NB4 (cell line): Measurements from ENCODE around the gene APP.

ENCODE experiments used
- CTCF ChIP-seq: IDR thresholded peaks from one replicate; pipeline ENCODE4 v1.5.1; 2012; ENCODE audit warnings: low read depth, low read length
- POLR2A ChIP-seq: IDR thresholded peaks from 2 replicates; pipeline ENCODE4 v1.6.1; 2011; ENCODE audit warnings: mild to moderate bottlenecking; ENCODE audit not compliant: insufficient read length; ENCODE audit errors: extremely low read depth

- TF ChIP-seq CTCF = no peak
- no peak for TF ChIP-seq POLR2A
Measured at GRCh38 chr21:25850126-25850842, 320.3 kb downstream of the APP start.
